A673 (cell line): ENCODE measurements around the gene KCNQ1OT1. TPM values are rescaled to one million over a fixed set of nuclear protein-coding genes. Genes with fewer than 3 reads are reported as not detected.

Experiments
- BruUV-seq: library from RNA; stranded (reverse); fragments of 400-500 nt; replicated peaks from 2 replicates; lab custom pipeline; 2021; lab: Mats Ljungman, UMichigan
- CTCF ChIA-PET: fragments of 300-600 bp; sonication (Branson Sonifier 250); formaldehyde crosslinking; loops from one replicate; lab custom pipeline; 2022; ENCODE audit warnings: antibody characterized with exemption; lab: Charles Lee
- POLR2A ChIA-PET: fragments of 300-600 bp; sonication (Branson Sonifier 250); formaldehyde crosslinking; loops from one replicate; lab custom pipeline; 2022; ENCODE audit warnings: antibody characterized with exemption; ENCODE audit not compliant: low non-redundant PET; lab: Charles Lee
- DNase-seq: peaks from one replicate; pipeline ENCODE4 v3.0.0-alpha.2; 2015; ENCODE audit warnings: low spot score
- H3K27ac ChIP-seq: fragments of 200-600 bp; sonication (generic); 2 replicates; pipeline ENCODE4 v1.5.1; 2016; ENCODE audit warnings: mixed run types, low read depth, mild to moderate bottlenecking, mixed read lengths, antibody characterized with exemption, low read length; ENCODE audit not compliant: poor library complexity, severe bottlenecking
- H3K27me3 ChIP-seq: fragments of 200-600 bp; sonication (generic); replicated peaks from 2 replicates; pipeline ENCODE4 v1.6.1; 2017; ENCODE audit warnings: mixed run types, low read depth, mild to moderate bottlenecking, mixed read lengths, antibody characterized with exemption, low read length; ENCODE audit not compliant: insufficient read depth, poor library complexity
- H3K36me3 ChIP-seq: fragments of 200-600 bp; sonication (generic); 2 replicates; pipeline ENCODE4 v1.6.1; 2016; ENCODE audit warnings: mixed run types, mild to moderate bottlenecking, mixed read lengths, antibody characterized with exemption, low read length; ENCODE audit not compliant: insufficient read depth, poor library complexity, severe bottlenecking
- H3K4me1 ChIP-seq: fragments of 200-600 bp; sonication (generic); 2 replicates; pipeline ENCODE4 v1.6.1; 2017; ENCODE audit warnings: mixed run types, mild to moderate bottlenecking, mixed read lengths, antibody characterized with exemption, low read length; ENCODE audit not compliant: insufficient read depth, poor library complexity, severe bottlenecking
- H3K4me3 ChIP-seq: fragments of 200-600 bp; sonication (generic); 2 replicates; pipeline ENCODE4 v1.5.1; 2016; ENCODE audit warnings: low read depth, mixed run types, mild to moderate bottlenecking, mixed read lengths, low read length; ENCODE audit not compliant: poor library complexity, severe bottlenecking
- H3K9me3 ChIP-seq: fragments of 200-600 bp; sonication (generic); 2 replicates; pipeline ENCODE4 v1.6.1; 2016; ENCODE audit warnings: mixed run types, low read depth, mild to moderate bottlenecking, mixed read lengths, antibody characterized with exemption, low read length; ENCODE audit not compliant: poor library complexity, severe bottlenecking
- EZH2 ChIP-seq: fragments of 200-600 bp; sonication (generic); IDR thresholded peaks from 2 replicates; pipeline ENCODE4 v1.6.1; 2017; ENCODE audit warnings: borderline replicate concordance, low read depth, mild to moderate bottlenecking, mixed read lengths, antibody characterized with exemption, low read length; ENCODE audit not compliant: poor library complexity, severe bottlenecking
- intact Hi-C: fragments of 100-400 bp; cut with micrococcal nuclease; formaldehyde crosslinking; loops from one replicate; pipeline ENCODE4 v1.10.0; 2022; ENCODE audit not compliant: unreplicated experiment
- total RNA-seq: library from RNA; stranded (reverse); gene quantifications from 2 replicates; pipeline ENCODE4 v1.2.3, GENCODE V29; 2021
- TF ChIP-seq, protein P1 (sequence below): fragments of 300-800, 200-600 bp; sonication (generic); conservative IDR thresholded peaks from 2 replicates; pipeline ENCODE4 v1.5.1; 2017; ENCODE audit warnings: low read depth, mild to moderate bottlenecking, antibody characterized with exemption, low read length, moderate library complexity, mixed read lengths

Gene KCNQ1OT1
- total RNA-seq, 1 experiment from 2014 or later, result 4.0 TPM

GRCh38 chr11:2737866-2738265 lies 38.1 kb upstream of the KCNQ1OT1 start:
- no peak for TF ChIP-seq EZH2
- TF ChIP-seq, protein P1, sequence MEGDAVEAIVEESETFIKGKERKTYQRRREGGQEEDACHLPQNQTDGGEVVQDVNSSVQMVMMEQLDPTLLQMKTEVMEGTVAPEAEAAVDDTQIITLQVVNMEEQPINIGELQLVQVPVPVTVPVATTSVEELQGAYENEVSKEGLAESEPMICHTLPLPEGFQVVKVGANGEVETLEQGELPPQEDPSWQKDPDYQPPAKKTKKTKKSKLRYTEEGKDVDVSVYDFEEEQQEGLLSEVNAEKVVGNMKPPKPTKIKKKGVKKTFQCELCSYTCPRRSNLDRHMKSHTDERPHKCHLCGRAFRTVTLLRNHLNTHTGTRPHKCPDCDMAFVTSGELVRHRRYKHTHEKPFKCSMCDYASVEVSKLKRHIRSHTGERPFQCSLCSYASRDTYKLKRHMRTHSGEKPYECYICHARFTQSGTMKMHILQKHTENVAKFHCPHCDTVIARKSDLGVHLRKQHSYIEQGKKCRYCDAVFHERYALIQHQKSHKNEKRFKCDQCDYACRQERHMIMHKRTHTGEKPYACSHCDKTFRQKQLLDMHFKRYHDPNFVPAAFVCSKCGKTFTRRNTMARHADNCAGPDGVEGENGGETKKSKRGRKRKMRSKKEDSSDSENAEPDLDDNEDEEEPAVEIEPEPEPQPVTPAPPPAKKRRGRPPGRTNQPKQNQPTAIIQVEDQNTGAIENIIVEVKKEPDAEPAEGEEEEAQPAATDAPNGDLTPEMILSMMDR, result no peak
- intact Hi-C loops, result no loop called here
- no peaks in the 10 kb centered on the region for H3K27me3 ChIP-seq
- BruUV-seq, result no TSS peak
- no peak overlapping the region for H3K4me3 ChIP-seq
- H3K9me3 ChIP-seq, result no peaks in the 10 kb centered on the region
- no peaks in the 10 kb centered on the region for H3K4me1 ChIP-seq
- ChIA-PET POLR2A (no interaction called here), CTCF (no interaction called here)
- H3K36me3 ChIP-seq, result no peaks in the 10 kb centered on the region
- DNase-seq, result no peak
- H3K27ac ChIP-seq, result no peak overlapping the region

- TF ChIP-seq, protein P1, result no peak
- no peak for TF ChIP-seq EZH2
- Histone ChIP-seq H3K4me1 (no peaks in the 10 kb centered on the region), H3K36me3 (no peaks in the 10 kb centered on the region)
These were observed 37.4 kb upstream of the KCNQ1OT1 start for GRCh38 chr11:2737226-2737590.

GRCh38 chr11:2736577-2737225 lies 36.9 kb upstream of the KCNQ1OT1 start:
- H3K4me1 ChIP-seq, result no peaks in the 10 kb centered on the region
- H3K36me3 ChIP-seq, result no peaks in the 10 kb centered on the region
- no peaks in the 10 kb centered on the region for H3K27me3 ChIP-seq
- DNase-seq, result no peak
- H3K9me3 ChIP-seq, result no peaks in the 10 kb centered on the region
- POLR2A ChIA-PET, result no interaction called here
- no TSS peak for BruUV-seq
- H3K4me3 ChIP-seq, result no peak overlapping the region
- CTCF ChIA-PET, result interaction anchor here (0.5 kb wide), 1 partner anchor 20 kb away, joined by 6 read pairs; no protein-coding TSS in a partner anchor
- no peak for TF ChIP-seq EZH2
- TF ChIP-seq, protein P1, result no peak
- H3K27ac ChIP-seq, result no peak overlapping the region
- intact Hi-C loops, result no loop called here

More at GRCh38 chr11:2737226-2737590, 37.4 kb upstream of the KCNQ1OT1 start:
- no peak for DNase-seq
- Histone ChIP-seq H3K9me3 (no peaks in the 10 kb centered on the region), H3K27ac (no peak overlapping the region), H3K27me3 (no peaks in the 10 kb centered on the region), H3K4me3 (no peak overlapping the region)
- ChIA-PET POLR2A (no interaction called here), CTCF (no interaction called here)
- intact Hi-C loops, result no loop called here
- no TSS peak for BruUV-seq
